GM23338 (cell line): ENCODE measurements around the gene SLC30A7. TPM values are rescaled to one million over a fixed set of nuclear protein-coding genes. Genes with fewer than 3 reads are reported as not detected.

ENCODE experiments used
- ATAC-seq: fragments of 200-7000 bp; cut with Tn5 transposase; 3 replicates; pipeline ENCODE4 v1.9.1; 2020
- DNase-seq: peaks from one replicate; pipeline ENCODE4 v3.0.0-alpha.2; 2015; ENCODE audit warnings: low spot score
- H2AFZ ChIP-seq: fragments of 200-600 bp; sonication (generic); 2 replicates; pipeline ENCODE4 v1.8.0; 2016; ENCODE audit warnings: antibody characterized with exemption, mild to moderate bottlenecking, moderate library complexity
- H3F3A ChIP-seq: fragments of 200-600 bp; sonication (generic); replicated peaks from 2 replicates; pipeline ENCODE4 v1.8.0; 2017; ENCODE audit warnings: antibody characterized with exemption, mixed run types, low read depth
- H3K27ac ChIP-seq: fragments of 200-600 bp; sonication (generic); 2 replicates; pipeline ENCODE4 v1.6.1; 2016; ENCODE audit warnings: low read depth
- H3K27me3 ChIP-seq: fragments of 200-600 bp; sonication (generic); 2 replicates; pipeline ENCODE4 v1.8.0; 2016; ENCODE audit warnings: mild to moderate bottlenecking, mixed run types, moderate library complexity; ENCODE audit not compliant: insufficient read depth
- H3K36me3 ChIP-seq: fragments of 200-600 bp; sonication (generic); 2 replicates; pipeline ENCODE4 v1.8.0; 2016; ENCODE audit warnings: mild to moderate bottlenecking; ENCODE audit not compliant: insufficient read depth
- H3K4me1 ChIP-seq: fragments of 200-600 bp; sonication (generic); 2 replicates; pipeline ENCODE4 v1.8.0; 2016; ENCODE audit warnings: mild to moderate bottlenecking, moderate library complexity; ENCODE audit not compliant: insufficient read depth
- H3K4me2 ChIP-seq: fragments of 200-600 bp; sonication (generic); 2 replicates; pipeline ENCODE4 v1.7.1; 2017; ENCODE audit warnings: mixed run types
- H3K4me3 ChIP-seq: fragments of 200-600 bp; sonication (generic); 2 replicates; pipeline ENCODE4 v1.6.1; 2016; ENCODE audit warnings: mixed run types
- H3K79me2 ChIP-seq: fragments of 200-600 bp; sonication (generic); replicated peaks from 2 replicates; pipeline ENCODE4 v1.8.0; 2017; ENCODE audit warnings: mild to moderate bottlenecking; ENCODE audit not compliant: insufficient read depth
- H3K9me2 ChIP-seq: fragments of 200-600 bp; sonication (generic); 2 replicates; pipeline ENCODE4 v1.8.0; 2017; ENCODE audit not compliant: insufficient read depth
- H4K20me1 ChIP-seq: fragments of 200-600 bp; sonication (generic); replicated peaks from 2 replicates; pipeline ENCODE4 v1.8.0; 2017; ENCODE audit warnings: mild to moderate bottlenecking; ENCODE audit not compliant: insufficient read depth
- H3K27ac Mint-ChIP-seq: 2 replicates; pipeline ENCODE4 v1.8.0; 2020; ENCODE audit warnings: inconsistent platforms, mild to moderate bottlenecking, moderate library complexity, mixed read lengths
- H3K27me3 Mint-ChIP-seq: 3 replicates; pipeline ENCODE4 v1.8.0; 2022; ENCODE audit warnings: low read depth, mild to moderate bottlenecking, moderate library complexity, mixed read lengths, inconsistent platforms; ENCODE audit not compliant: insufficient read depth, poor library complexity
- H3K36me3 Mint-ChIP-seq: 3 replicates; pipeline ENCODE4 v1.8.0; 2021; ENCODE audit warnings: low read depth, mild to moderate bottlenecking, inconsistent platforms, moderate library complexity, mixed read lengths
- H3K4me1 Mint-ChIP-seq: 3 replicates; pipeline ENCODE4 v1.8.0; 2020; ENCODE audit warnings: mild to moderate bottlenecking, inconsistent platforms, mixed read lengths
- H3K4me3 Mint-ChIP-seq: 3 replicates; pipeline ENCODE4 v1.8.0; 2021; ENCODE audit warnings: moderate library complexity, mild to moderate bottlenecking, inconsistent platforms, mixed read lengths
- H3K9me3 Mint-ChIP-seq: 3 replicates; pipeline ENCODE4 v1.8.0; 2020; ENCODE audit warnings: moderate library complexity, mild to moderate bottlenecking, inconsistent platforms, mixed read lengths
- CREB1 ChIP-seq: fragments of 250-450 bp; sonication (Bioruptor Pico); IDR thresholded peaks from 2 replicates; pipeline ENCODE4 v1.5.0; 2020; ENCODE audit warnings: low read depth, mild to moderate bottlenecking, moderate library complexity
- EZH2 ChIP-seq: fragments of 200-600 bp; sonication (generic); IDR thresholded peaks from one replicate; pipeline ENCODE4 v1.8.0; 2017; ENCODE audit warnings: antibody characterized with exemption, mild to moderate bottlenecking, low read depth; ENCODE audit not compliant: unreplicated experiment
- EZH2phosphoT487 ChIP-seq: fragments of 200-600 bp; sonication (generic); IDR thresholded peaks from one replicate; pipeline ENCODE4 v1.8.1; 2018; ENCODE audit warnings: antibody characterized with exemption; ENCODE audit not compliant: unreplicated experiment
- JUNB ChIP-seq: IDR thresholded peaks from one replicate; pipeline ENCODE4 v1.6.1; 2016; ENCODE audit warnings: antibody characterized with exemption; ENCODE audit not compliant: unreplicated experiment
- NANOG ChIP-seq: IDR thresholded peaks from 2 replicates; pipeline ENCODE4 v1.6.1; 2016; ENCODE audit warnings: antibody characterized with exemption, borderline replicate concordance
- POLR2AphosphoS5 ChIP-seq: IDR thresholded peaks from 2 replicates; pipeline ENCODE4 v1.6.1; 2016; ENCODE audit warnings: antibody characterized with exemption, low read depth
- STAT1 ChIP-seq: IDR thresholded peaks from one replicate; pipeline ENCODE4 v1.6.1; 2016; ENCODE audit warnings: antibody characterized with exemption; ENCODE audit not compliant: unreplicated experiment
- ZNF114 ChIP-seq: fragments of 250-450 bp; sonication (Bioruptor Pico); IDR thresholded peaks from 2 replicates; pipeline ENCODE4 v1.5.0; 2020; ENCODE audit warnings: mild to moderate bottlenecking, moderate library complexity
- ZNF331 ChIP-seq: fragments of 250-450 bp; sonication (Bioruptor Pico); IDR thresholded peaks from 2 replicates; pipeline ENCODE4 v1.5.0; 2020; ENCODE audit warnings: low read depth, mild to moderate bottlenecking, moderate library complexity
- polyA plus RNA-seq: library from polyadenylated mRNA; unstranded; fragments of >200 nt; fragmentation: Nextera tagmentation; extraction: Ambion mirVana; gene quantifications from 2 replicates; pipeline ENCODE4 v1.2.1, GENCODE V29; 2016
- total RNA-seq: library from RNA; depleted of rRNA; stranded (reverse); fragments of >200 nt; shearing (Covaris generic); gene quantifications from 2 replicates; pipeline ENCODE4 v1.2.3, GENCODE V29; 2014
- TF ChIP-seq, protein P1 (sequence below): fragments of 250-450 bp; sonication (Bioruptor Pico); IDR thresholded peaks from 2 replicates; pipeline ENCODE4 v1.5.0; 2020; ENCODE audit warnings: mild to moderate bottlenecking, moderate library complexity
- TF ChIP-seq, protein P2 (sequence below), 2 experiments: fragments of 200-600 bp in 1 of 2; sonication (generic) in 1 of 2; conservative IDR thresholded peaks; 2 replicates each; pipeline versions ENCODE4 v1.5.1 to v1.6.1; 2016 to 2017; ENCODE audit warnings: antibody characterized with exemption in 2 of 2, low read depth in 2 of 2, mild to moderate bottlenecking in 2 of 2, moderate library complexity in 1 of 2
- TF ChIP-seq, protein P3 (sequence below): IDR thresholded peaks from 2 replicates; pipeline ENCODE4 v1.6.1; 2016; ENCODE audit warnings: antibody characterized with exemption
- TF ChIP-seq, protein P4 (sequence below): IDR thresholded peaks from one replicate; pipeline ENCODE4 v1.6.1; 2018; ENCODE audit warnings: antibody characterized with exemption; ENCODE audit not compliant: unreplicated experiment

Gene SLC30A7
- total and polyA plus RNA-seq, 2 experiments from 2014 or later: 9.8 to 25.1 TPM

DNA sequence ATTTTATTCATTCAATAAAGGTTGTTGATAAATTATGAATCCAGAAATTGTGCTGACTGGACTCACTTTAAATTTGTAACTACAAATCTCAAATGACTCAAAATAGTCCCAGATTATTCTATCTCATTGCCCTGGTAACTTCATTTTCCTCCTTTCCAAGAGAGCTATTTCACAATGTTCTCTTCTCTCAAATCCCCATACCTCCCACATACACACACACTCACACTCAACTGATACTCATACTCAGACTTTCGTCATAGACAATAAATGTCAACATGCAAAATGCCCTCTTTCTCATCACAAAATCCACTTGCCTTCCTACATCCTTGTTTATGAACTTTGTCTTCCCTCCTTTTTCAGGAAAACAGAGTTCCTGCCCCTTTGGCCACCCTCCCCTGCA lies 34.5 kb upstream of the SLC30A7 start:
- DNase-seq: no peak
- Histone ChIP-seq H3K4me2 (no peak overlapping the region), H3K4me3 (no peak overlapping the region), H3K36me3 (no peaks in the 10 kb centered on the region), H3K9me2 (peaks cover 4% of the 10 kb centered on the region; the same call in 1 of the 2 replicates), H3K4me1 (no peaks in the 10 kb centered on the region), H4K20me1 (no peaks in the 10 kb centered on the region), H3K27ac (no peak overlapping the region), H2AFZ (no peak overlapping the region), H3K27me3 (no peaks in the 10 kb centered on the region), H3F3A (no peaks in the 10 kb centered on the region), H3K79me2 (no peaks in the 10 kb centered on the region)
- Mint-ChIP-seq H3K27ac (no peak overlapping the region), H3K36me3 (no peaks in the 10 kb centered on the region), H3K9me3 (no peaks in the 10 kb centered on the region), H3K27me3 (no peaks in the 10 kb centered on the region), H3K4me1 (peaks cover 9% of the 10 kb centered on the region), H3K4me3 (no peak overlapping the region)
- ATAC-seq: no peak
- TF ChIP-seq, protein P1, sequence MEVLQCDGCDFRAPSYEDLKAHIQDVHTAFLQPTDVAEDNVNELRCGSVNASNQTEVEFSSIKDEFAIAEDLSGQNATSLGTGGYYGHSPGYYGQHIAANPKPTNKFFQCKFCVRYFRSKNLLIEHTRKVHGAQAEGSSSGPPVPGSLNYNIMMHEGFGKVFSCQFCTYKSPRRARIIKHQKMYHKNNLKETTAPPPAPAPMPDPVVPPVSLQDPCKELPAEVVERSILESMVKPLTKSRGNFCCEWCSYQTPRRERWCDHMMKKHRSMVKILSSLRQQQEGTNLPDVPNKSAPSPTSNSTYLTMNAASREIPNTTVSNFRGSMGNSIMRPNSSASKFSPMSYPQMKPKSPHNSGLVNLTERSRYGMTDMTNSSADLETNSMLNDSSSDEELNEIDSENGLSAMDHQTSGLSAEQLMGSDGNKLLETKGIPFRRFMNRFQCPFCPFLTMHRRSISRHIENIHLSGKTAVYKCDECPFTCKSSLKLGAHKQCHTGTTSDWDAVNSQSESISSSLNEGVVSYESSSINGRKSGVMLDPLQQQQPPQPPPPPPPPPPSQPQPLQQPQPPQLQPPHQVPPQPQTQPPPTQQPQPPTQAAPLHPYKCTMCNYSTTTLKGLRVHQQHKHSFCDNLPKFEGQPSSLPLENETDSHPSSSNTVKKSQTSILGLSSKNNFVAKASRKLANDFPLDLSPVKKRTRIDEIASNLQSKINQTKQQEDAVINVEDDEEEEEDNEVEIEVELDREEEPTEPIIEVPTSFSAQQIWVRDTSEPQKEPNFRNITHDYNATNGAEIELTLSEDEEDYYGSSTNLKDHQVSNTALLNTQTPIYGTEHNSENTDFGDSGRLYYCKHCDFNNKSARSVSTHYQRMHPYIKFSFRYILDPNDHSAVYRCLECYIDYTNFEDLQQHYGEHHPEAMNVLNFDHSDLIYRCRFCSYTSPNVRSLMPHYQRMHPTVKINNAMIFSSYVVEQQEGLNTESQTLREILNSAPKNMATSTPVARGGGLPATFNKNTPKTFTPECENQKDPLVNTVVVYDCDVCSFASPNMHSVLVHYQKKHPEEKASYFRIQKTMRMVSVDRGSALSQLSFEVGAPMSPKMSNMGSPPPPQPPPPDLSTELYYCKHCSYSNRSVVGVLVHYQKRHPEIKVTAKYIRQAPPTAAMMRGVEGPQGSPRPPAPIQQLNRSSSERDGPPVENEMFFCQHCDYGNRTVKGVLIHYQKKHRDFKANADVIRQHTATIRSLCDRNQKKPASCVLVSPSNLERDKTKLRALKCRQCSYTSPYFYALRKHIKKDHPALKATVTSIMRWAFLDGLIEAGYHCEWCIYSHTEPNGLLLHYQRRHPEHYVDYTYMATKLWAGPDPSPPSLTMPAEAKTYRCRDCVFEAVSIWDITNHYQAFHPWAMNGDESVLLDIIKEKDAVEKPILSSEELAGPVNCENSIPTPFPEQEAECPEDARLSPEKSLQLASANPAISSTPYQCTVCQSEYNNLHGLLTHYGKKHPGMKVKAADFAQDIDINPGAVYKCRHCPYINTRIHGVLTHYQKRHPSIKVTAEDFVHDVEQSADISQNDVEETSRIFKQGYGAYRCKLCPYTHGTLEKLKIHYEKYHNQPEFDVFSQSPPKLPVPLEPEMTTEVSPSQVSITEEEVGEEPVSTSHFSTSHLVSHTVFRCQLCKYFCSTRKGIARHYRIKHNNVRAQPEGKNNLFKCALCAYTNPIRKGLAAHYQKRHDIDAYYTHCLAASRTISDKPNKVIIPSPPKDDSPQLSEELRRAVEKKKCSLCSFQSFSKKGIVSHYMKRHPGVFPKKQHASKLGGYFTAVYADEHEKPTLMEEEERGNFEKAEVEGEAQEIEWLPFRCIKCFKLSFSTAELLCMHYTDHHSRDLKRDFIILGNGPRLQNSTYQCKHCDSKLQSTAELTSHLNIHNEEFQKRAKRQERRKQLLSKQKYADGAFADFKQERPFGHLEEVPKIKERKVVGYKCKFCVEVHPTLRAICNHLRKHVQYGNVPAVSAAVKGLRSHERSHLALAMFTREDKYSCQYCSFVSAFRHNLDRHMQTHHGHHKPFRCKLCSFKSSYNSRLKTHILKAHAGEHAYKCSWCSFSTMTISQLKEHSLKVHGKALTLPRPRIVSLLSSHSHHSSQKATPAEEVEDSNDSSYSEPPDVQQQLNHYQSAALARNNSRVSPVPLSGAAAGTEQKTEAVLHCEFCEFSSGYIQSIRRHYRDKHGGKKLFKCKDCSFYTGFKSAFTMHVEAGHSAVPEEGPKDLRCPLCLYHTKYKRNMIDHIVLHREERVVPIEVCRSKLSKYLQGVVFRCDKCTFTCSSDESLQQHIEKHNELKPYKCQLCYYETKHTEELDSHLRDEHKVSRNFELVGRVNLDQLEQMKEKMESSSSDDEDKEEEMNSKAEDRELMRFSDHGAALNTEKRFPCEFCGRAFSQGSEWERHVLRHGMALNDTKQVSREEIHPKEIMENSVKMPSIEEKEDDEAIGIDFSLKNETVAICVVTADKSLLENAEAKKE (CRISPR knock-in tag): no peak
- TF ChIP-seq, protein P2, sequence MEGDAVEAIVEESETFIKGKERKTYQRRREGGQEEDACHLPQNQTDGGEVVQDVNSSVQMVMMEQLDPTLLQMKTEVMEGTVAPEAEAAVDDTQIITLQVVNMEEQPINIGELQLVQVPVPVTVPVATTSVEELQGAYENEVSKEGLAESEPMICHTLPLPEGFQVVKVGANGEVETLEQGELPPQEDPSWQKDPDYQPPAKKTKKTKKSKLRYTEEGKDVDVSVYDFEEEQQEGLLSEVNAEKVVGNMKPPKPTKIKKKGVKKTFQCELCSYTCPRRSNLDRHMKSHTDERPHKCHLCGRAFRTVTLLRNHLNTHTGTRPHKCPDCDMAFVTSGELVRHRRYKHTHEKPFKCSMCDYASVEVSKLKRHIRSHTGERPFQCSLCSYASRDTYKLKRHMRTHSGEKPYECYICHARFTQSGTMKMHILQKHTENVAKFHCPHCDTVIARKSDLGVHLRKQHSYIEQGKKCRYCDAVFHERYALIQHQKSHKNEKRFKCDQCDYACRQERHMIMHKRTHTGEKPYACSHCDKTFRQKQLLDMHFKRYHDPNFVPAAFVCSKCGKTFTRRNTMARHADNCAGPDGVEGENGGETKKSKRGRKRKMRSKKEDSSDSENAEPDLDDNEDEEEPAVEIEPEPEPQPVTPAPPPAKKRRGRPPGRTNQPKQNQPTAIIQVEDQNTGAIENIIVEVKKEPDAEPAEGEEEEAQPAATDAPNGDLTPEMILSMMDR (conservative IDR thresholded peaks at IDR 0.05; ENCODE audit: low read depth in 2 of 2): no peak
- no peak for TF ChIP-seq JUNB
- TF ChIP-seq EZH2: no peak
- TF ChIP-seq CREB1 (CRISPR knock-in tag): no peak
- no peak for TF ChIP-seq STAT1
- TF ChIP-seq NANOG: no peak
- TF ChIP-seq, protein P3, sequence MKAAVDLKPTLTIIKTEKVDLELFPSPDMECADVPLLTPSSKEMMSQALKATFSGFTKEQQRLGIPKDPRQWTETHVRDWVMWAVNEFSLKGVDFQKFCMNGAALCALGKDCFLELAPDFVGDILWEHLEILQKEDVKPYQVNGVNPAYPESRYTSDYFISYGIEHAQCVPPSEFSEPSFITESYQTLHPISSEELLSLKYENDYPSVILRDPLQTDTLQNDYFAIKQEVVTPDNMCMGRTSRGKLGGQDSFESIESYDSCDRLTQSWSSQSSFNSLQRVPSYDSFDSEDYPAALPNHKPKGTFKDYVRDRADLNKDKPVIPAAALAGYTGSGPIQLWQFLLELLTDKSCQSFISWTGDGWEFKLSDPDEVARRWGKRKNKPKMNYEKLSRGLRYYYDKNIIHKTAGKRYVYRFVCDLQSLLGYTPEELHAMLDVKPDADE: no peak
- TF ChIP-seq ZNF331 (CRISPR knock-in tag): no peak
- TF ChIP-seq, protein P4, sequence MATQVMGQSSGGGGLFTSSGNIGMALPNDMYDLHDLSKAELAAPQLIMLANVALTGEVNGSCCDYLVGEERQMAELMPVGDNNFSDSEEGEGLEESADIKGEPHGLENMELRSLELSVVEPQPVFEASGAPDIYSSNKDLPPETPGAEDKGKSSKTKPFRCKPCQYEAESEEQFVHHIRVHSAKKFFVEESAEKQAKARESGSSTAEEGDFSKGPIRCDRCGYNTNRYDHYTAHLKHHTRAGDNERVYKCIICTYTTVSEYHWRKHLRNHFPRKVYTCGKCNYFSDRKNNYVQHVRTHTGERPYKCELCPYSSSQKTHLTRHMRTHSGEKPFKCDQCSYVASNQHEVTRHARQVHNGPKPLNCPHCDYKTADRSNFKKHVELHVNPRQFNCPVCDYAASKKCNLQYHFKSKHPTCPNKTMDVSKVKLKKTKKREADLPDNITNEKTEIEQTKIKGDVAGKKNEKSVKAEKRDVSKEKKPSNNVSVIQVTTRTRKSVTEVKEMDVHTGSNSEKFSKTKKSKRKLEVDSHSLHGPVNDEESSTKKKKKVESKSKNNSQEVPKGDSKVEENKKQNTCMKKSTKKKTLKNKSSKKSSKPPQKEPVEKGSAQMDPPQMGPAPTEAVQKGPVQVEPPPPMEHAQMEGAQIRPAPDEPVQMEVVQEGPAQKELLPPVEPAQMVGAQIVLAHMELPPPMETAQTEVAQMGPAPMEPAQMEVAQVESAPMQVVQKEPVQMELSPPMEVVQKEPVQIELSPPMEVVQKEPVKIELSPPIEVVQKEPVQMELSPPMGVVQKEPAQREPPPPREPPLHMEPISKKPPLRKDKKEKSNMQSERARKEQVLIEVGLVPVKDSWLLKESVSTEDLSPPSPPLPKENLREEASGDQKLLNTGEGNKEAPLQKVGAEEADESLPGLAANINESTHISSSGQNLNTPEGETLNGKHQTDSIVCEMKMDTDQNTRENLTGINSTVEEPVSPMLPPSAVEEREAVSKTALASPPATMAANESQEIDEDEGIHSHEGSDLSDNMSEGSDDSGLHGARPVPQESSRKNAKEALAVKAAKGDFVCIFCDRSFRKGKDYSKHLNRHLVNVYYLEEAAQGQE: no peak
- TF ChIP-seq ZNF114 (CRISPR knock-in tag): no peak
- TF ChIP-seq EZH2phosphoT487: no peak
- TF ChIP-seq POLR2AphosphoS5: no peak
